Measurements from ENCODE around the gene DDX46.

The DDX46 gene

GRCh38 chr5:134803821-134804220 is 45.2 kb downstream of the DDX46 start:
- TF ChIP-seq CTCF (IDR thresholded peaks at IDR 0.05; ENCODE audit: control insufficient read depth, extremely low read depth, insufficient read depth) = no peak
- H3K4me3 ChIP-seq (ENCODE audit: low read depth, low read length) = no peak overlapping the region
- DNase-seq (ENCODE audit: low read depth) = no peak

GRCh38 chr5:134813407-134813806 is 54.8 kb downstream of the DDX46 start:
- no peak for DNase-seq (ENCODE audit: low read depth)
- TF ChIP-seq CTCF (IDR thresholded peaks at IDR 0.05; ENCODE audit: control insufficient read depth, extremely low read depth, insufficient read depth) = no peak
- no peak overlapping the region for H3K4me3 ChIP-seq (ENCODE audit: low read depth, low read length)

- no peak overlapping the region for H3K4me3 ChIP-seq (ENCODE audit: low read depth, low read length)
- no peak for TF ChIP-seq CTCF (IDR thresholded peaks at IDR 0.05; ENCODE audit: control insufficient read depth, extremely low read depth, insufficient read depth)
- DNase-seq (ENCODE audit: low read depth) = no peak
Measured at GRCh38 chr5:134813827-134814226, 55.2 kb downstream of the DDX46 start.

- no peak for TF ChIP-seq CTCF (IDR thresholded peaks at IDR 0.05; ENCODE audit: control insufficient read depth, extremely low read depth, insufficient read depth)
- H3K4me3 ChIP-seq (ENCODE audit: low read depth, low read length) = no peak overlapping the region
- no peak for DNase-seq (ENCODE audit: low read depth)
Measured at GRCh38 chr5:134817006-134817405, 58.4 kb downstream of the DDX46 start.

GRCh38 chr5:134818776-134819175 is 60.2 kb downstream of the DDX46 start:
- no peak for TF ChIP-seq CTCF (IDR thresholded peaks at IDR 0.05; ENCODE audit: control insufficient read depth, extremely low read depth, insufficient read depth)
- H3K4me3 ChIP-seq (ENCODE audit: low read depth, low read length) = no peak overlapping the region; the same call in 1 of the 2 replicates

GRCh38 chr5:134819407-134819963 is 60.9 kb downstream of the DDX46 start:
- no peak for DNase-seq (ENCODE audit: low read depth)
- H3K4me3 ChIP-seq (ENCODE audit: low read depth, low read length) = no peak overlapping the region
- no peak for TF ChIP-seq CTCF (IDR thresholded peaks at IDR 0.05; ENCODE audit: control insufficient read depth, extremely low read depth, insufficient read depth)

More at GRCh38 chr5:134818776-134819175, 60.2 kb downstream of the DDX46 start:
- peak; percentile 90 for DNase-seq (ENCODE audit: low read depth)

- no peak for DNase-seq (ENCODE audit: low read depth)
Measured at GRCh38 chr5:134821841-134822240, 63.3 kb downstream of the DDX46 start.

More at GRCh38 chr5:134821841-134822240, 63.3 kb downstream of the DDX46 start:
- no peak for TF ChIP-seq CTCF (IDR thresholded peaks at IDR 0.05; ENCODE audit: control insufficient read depth, extremely low read depth, insufficient read depth)
- no peak overlapping the region for H3K4me3 ChIP-seq (ENCODE audit: low read depth, low read length)

Data from LNCaP clone FGC (cell line).